Erythroblast (primary cell): ENCODE measurements around the gene GAPDH.

ENCODE experiments used
- GATA1 ChIP-seq: IDR thresholded peaks from 2 replicates; pipeline ENCODE4 v1.6.1; 2011; ENCODE audit warnings: low read depth, mild to moderate bottlenecking, control low read depth, low read length, moderate library complexity
- POLR2A ChIP-seq: IDR thresholded peaks from 2 replicates; pipeline ENCODE4 v1.6.1; 2011; ENCODE audit warnings: mild to moderate bottlenecking, low read length

DNA sequence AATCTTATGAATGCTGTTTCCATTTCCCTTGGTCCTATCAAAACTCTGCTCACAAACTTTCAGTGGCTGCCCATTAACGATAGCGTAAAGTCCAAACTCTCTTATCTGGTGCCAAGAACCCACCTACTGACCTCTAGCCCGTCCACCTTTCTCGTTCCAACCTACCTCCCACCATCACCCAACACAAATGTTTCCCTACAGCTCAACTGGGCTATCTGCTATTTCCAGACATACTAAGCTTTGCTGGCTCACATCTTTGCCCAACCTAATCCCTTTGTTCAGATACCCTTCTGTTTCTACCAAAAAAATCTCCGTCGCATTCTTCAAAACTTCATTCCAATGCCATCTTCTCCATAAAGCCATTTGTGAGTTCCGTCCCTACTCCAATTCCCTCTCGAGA is 41.3 kb downstream of the GAPDH start:
- no peak for TF ChIP-seq POLR2A
- TF ChIP-seq GATA1 = no peak
